DND-41 (cell line): ENCODE data around the gene USP7.
A peak's percentile ranks its signal among the peaks of the same experiment; 100 is the strongest.

Experiments used
- ATAC-seq: fragments of 200-7000 bp; cut with Tn5 transposase; 3 replicates; pipeline ENCODE4 v1.9.1; 2021; ENCODE audit warnings: low read depth; ENCODE audit not compliant: insufficient read depth
- DNase-seq: peaks from one replicate; pipeline ENCODE4 v3.0.0-alpha.2; 2020
- H2AFZ ChIP-seq: 2 replicates; pipeline ENCODE4 v1.6.0; 2012; ENCODE audit warnings: low read depth, low read length
- H3K27ac ChIP-seq: 2 replicates; pipeline ENCODE4 v1.5.1; 2012; ENCODE audit warnings: low read length, inconsistent platforms
- H3K27me3 ChIP-seq: fragments of 200-600 bp; sonication (generic); 2 replicates; pipeline ENCODE4 v1.6.0; 2012; ENCODE audit warnings: low read length, mild to moderate bottlenecking, inconsistent platforms; ENCODE audit not compliant: insufficient read depth, poor library complexity
- H3K36me3 ChIP-seq: 2 replicates; pipeline ENCODE4 v1.5.1; 2012; ENCODE audit warnings: low read length, inconsistent platforms; ENCODE audit not compliant: insufficient read depth
- H3K4me1 ChIP-seq: 2 replicates; pipeline ENCODE4 v1.5.1; 2012; ENCODE audit warnings: mild to moderate bottlenecking, low read length; ENCODE audit not compliant: insufficient read depth
- H3K4me2 ChIP-seq: 2 replicates; pipeline ENCODE4 v1.6.0; 2012; ENCODE audit warnings: mild to moderate bottlenecking, moderate library complexity, low read length, inconsistent platforms; ENCODE audit not compliant: insufficient read depth
- H3K4me3 ChIP-seq, 2 experiments: fragments of 200-600 bp in 1 of 2; shearing (Covaris generic) in 1 of 2; 2 replicates each; pipeline ENCODE4 v1.5.1; 2012 to 2016; ENCODE audit warnings: inconsistent platforms in 2 of 2, low read length in 2 of 2, mild to moderate bottlenecking in 2 of 2, low read depth in 1 of 2, moderate library complexity in 1 of 2
- H3K79me2 ChIP-seq: 2 replicates; pipeline ENCODE4 v1.6.0; 2012; ENCODE audit warnings: low read length, inconsistent platforms; ENCODE audit not compliant: insufficient read depth
- H3K9ac ChIP-seq: 2 replicates; pipeline ENCODE4 v1.6.0; 2012; ENCODE audit warnings: low read depth, mild to moderate bottlenecking, inconsistent platforms, low read length, moderate library complexity
- H3K9me3 ChIP-seq: 2 replicates; pipeline ENCODE4 v1.5.1; 2012; ENCODE audit warnings: low read length, moderate library complexity, mild to moderate bottlenecking, inconsistent platforms; ENCODE audit not compliant: insufficient read depth, severe bottlenecking
- H4K20me1 ChIP-seq: 2 replicates; pipeline ENCODE4 v1.6.0; 2012; ENCODE audit warnings: low read length; ENCODE audit not compliant: insufficient read depth
- EZH2 ChIP-seq: IDR thresholded peaks from 3 replicates; pipeline ENCODE4 v1.6.1; 2012; ENCODE audit warnings: borderline replicate concordance, low read depth, mild to moderate bottlenecking, moderate library complexity, low read length, inconsistent platforms; ENCODE audit not compliant: severe bottlenecking
- TF ChIP-seq, protein P1 (sequence below): IDR thresholded peaks from 2 replicates; pipeline ENCODE4 v1.5.1; 2012; ENCODE audit warnings: borderline replicate concordance, low read length, moderate library complexity, mild to moderate bottlenecking; ENCODE audit not compliant: poor library complexity, severe bottlenecking; ENCODE audit errors: extremely low read depth

The USP7 gene

DNA sequence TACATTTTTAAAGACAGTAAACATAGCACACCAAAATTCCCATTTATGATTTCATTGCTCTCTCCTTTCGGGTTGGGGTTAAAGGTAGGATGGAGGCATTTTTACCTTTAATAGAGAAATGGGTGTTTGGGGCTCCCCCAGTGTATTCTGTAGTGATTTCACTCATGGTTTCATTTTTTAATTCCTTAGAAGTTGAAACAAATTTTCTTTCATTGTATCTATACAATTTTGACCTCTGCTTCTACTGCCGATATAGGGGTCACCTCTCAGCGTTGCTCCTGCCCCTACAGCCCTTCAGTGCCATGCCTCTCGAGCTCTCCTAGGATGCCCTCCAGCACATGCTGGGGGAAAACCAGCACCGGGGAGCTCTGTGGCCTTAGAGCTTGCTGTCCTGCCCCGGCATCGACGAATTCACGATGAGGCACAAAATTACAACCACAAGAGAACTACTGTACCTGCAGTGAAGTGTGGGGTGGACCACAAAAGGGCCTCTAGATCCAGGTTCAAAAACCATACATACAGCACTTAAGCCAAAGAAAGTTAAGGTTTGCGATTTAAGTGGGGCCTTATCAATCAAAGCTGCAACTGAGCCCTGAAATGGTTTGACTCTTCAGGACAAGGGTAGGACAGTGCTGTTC lies 42.2 kb downstream of the USP7 start:
- Histone ChIP-seq H3K27me3 (no peaks in the 10 kb centered on the region), H3K27ac (no peak overlapping the region), H3K79me2 (peaks cover 82% of the 10 kb centered on the region), H3K4me1 (peaks cover 29% of the 10 kb centered on the region), H3K9ac (no peak overlapping the region), H3K9me3 (no peaks in the 10 kb centered on the region), H3K36me3 (peaks cover 95% of the 10 kb centered on the region), H2AFZ (no peak overlapping the region), H4K20me1 (peaks cover 68% of the 10 kb centered on the region), H3K4me3 (no peak overlapping the region), H3K4me2 (no peak overlapping the region)
- no peak for TF ChIP-seq EZH2
- TF ChIP-seq, protein P1, sequence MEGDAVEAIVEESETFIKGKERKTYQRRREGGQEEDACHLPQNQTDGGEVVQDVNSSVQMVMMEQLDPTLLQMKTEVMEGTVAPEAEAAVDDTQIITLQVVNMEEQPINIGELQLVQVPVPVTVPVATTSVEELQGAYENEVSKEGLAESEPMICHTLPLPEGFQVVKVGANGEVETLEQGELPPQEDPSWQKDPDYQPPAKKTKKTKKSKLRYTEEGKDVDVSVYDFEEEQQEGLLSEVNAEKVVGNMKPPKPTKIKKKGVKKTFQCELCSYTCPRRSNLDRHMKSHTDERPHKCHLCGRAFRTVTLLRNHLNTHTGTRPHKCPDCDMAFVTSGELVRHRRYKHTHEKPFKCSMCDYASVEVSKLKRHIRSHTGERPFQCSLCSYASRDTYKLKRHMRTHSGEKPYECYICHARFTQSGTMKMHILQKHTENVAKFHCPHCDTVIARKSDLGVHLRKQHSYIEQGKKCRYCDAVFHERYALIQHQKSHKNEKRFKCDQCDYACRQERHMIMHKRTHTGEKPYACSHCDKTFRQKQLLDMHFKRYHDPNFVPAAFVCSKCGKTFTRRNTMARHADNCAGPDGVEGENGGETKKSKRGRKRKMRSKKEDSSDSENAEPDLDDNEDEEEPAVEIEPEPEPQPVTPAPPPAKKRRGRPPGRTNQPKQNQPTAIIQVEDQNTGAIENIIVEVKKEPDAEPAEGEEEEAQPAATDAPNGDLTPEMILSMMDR, result no peak
- no peak for ATAC-seq
- DNase-seq, result no peak

DNA sequence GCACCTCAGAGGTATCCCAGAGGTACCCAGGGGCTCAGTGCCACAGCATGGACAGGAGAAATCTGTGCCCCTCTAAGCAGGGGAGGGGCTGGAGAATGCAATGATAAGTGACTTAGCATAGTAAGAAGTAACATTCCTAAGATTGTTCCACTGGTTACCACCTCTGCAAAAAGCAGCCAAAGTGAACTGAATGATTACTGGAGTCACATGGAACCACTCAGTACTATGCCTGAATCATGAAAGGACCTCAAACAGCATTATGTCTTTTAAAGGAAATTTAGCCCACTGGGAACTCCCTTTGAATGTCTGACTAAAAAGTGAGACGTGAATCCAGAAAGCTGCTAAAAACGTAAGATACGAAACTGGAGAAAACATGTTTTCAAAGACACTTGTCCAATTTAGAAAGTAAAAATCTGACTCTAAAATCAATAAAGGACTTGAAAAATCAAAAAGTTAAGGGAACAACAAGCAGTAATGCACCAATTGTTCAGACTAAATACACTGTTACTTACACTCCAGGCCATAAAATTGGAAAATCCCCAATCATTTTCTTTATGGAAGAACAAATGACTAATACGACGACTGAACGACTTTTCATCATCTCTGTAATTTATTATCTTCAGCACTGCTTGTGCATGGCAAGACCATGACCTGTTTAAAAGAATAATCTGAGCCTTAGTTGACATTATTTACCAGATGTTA lies 42.9 kb downstream of the USP7 start:
- no peak overlapping the region for H3K4me2 ChIP-seq
- no peak overlapping the region for H3K27ac ChIP-seq
- H3K9me3 ChIP-seq, result no peaks in the 10 kb centered on the region
- no peak for TF ChIP-seq EZH2
- TF ChIP-seq, protein P1, result no peak
- peaks cover 80% of the 10 kb centered on the region for H3K79me2 ChIP-seq
- no peaks in the 10 kb centered on the region for H3K27me3 ChIP-seq
- no peak overlapping the region for H2AFZ ChIP-seq
- peaks cover 68% of the 10 kb centered on the region for H4K20me1 ChIP-seq
- no peak overlapping the region for H3K9ac ChIP-seq
- DNase-seq (no peak), ATAC-seq (no peak)
- H3K4me1 ChIP-seq, result peaks cover 32% of the 10 kb centered on the region
- H3K4me3 ChIP-seq, result no peak overlapping the region
- H3K36me3 ChIP-seq, result peaks cover 98% of the 10 kb centered on the region

DNA sequence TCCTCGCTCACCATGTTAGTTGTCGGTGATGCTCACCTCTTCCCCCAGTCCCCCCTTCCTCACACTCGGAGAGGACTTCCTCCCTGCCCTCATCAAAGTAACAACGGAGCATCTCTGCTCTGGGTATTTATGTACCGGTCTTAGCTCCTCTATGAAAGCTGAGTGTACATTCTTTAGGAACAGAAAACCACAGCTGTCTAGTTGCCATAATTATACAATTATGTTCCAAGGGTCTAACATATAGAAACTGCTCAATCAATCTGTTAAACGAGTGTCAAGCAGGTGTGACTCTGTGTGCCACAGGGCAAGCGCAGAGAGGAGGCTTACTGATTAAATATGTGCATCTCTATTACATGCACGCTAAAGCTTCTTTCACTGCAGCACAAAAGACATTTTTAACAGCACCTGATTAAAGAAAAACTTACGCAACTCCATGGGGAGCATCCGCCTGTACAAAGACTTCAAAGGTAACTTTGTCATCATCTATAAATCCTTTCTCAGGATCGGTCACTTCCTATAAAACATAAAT lies 43.7 kb downstream of the USP7 start:
- Histone ChIP-seq H4K20me1 (peaks cover 61% of the 10 kb centered on the region), H3K4me1 (peaks cover 38% of the 10 kb centered on the region), H3K4me3 (no peak overlapping the region), H2AFZ (no peak overlapping the region), H3K27ac (peak overlapping the region; percentile 7; the same call in 1 of the 2 replicates), H3K9me3 (no peaks in the 10 kb centered on the region), H3K27me3 (no peaks in the 10 kb centered on the region), H3K36me3 (peaks cover 98% of the 10 kb centered on the region), H3K4me2 (no peak overlapping the region), H3K9ac (no peak overlapping the region), H3K79me2 (peaks cover 78% of the 10 kb centered on the region)
- ATAC-seq (peak; percentile 78), DNase-seq (no peak)
- no peak for TF ChIP-seq EZH2
- TF ChIP-seq, protein P1, result no peak
